Muscle layer of colon (tissue), 2 donors: ENCODE results near the gene BIRC5.

ENCODE experiments used
- H3K27ac ChIP-seq: one replicate; pipeline ENCODE4 v1.7.0; 2013; ENCODE audit warnings: low read depth, mild to moderate bottlenecking, low read length, moderate library complexity
- H3K27me3 ChIP-seq, 2 donors: one replicate each; pipeline ENCODE4 v1.7.0; 2013; ENCODE audit warnings: low read length in 2 of 2, mild to moderate bottlenecking in 2 of 2; ENCODE audit not compliant: insufficient read depth in 2 of 2, control insufficient read depth in 1 of 2
- H3K36me3 ChIP-seq: one replicate; pipeline ENCODE4 v1.7.0; 2013; ENCODE audit warnings: mild to moderate bottlenecking, low read length; ENCODE audit not compliant: insufficient read depth
- H3K4me1 ChIP-seq: one replicate; pipeline ENCODE4 v1.7.0; 2013; ENCODE audit warnings: mild to moderate bottlenecking, low read length; ENCODE audit not compliant: insufficient read depth
- H3K4me3 ChIP-seq, 2 donors: one replicate each; pipeline ENCODE4 v1.7.0; 2013; ENCODE audit warnings: low read length in 2 of 2, low read depth in 1 of 2, mild to moderate bottlenecking in 1 of 2, moderate library complexity in 1 of 2
- H3K9ac ChIP-seq: one replicate; pipeline ENCODE4 v1.7.0; 2013; ENCODE audit warnings: low read length
- H3K9me3 ChIP-seq: one replicate; pipeline ENCODE4 v1.7.0; 2013; ENCODE audit warnings: mild to moderate bottlenecking, low read length
- donor health status: abdominal sarcoma.
- donor health status: Adenocarcinoma of cecum.

Gene BIRC5

DNA sequence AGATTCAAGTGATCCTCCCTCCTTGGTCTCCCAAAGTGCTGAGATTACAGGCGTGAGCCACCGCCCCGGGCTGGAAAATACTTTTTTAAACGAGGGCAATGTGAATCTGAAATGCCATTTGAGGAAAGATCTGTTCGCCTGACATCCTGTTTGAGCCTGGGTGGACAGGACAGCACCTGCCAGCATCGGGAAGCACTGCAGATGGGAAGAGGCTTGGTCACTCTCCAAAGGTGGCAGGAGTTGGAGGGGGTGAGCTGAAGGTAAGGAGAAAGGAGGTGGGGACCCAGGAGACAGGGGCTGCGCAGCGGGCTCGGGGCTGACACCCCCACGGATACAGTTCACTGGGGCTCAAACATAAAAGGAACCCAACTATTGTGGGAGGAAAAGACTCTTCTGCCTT, 3.9 kb upstream of the BIRC5 start:
- no peaks in the 10 kb centered on the region for H3K36me3 ChIP-seq
- H3K4me1 ChIP-seq, result no peaks in the 10 kb centered on the region

DNA sequence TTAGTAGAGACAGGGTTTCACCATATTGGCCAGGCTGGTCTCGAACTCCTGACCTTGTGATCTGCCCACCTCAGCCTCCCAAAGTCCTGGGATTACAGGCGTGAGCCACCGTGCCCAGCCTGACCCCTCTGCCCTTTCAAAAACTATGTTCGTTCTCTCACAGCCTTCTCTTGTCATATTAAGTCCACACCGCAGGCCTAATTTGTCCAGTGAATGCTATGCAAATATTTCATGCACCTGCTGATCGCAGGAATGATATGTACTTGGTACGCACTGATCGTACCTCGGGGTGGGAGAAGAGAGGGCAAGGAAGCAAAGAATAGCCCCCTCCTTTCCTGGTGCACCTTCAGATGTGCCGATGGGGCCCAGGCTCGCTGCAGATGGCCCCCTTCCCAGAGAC, 3.0 kb upstream of the BIRC5 start:
- Histone ChIP-seq H3K4me3 (no peak overlapping the region), H3K4me1 (no peaks in the 10 kb centered on the region), H3K27me3 (no peaks in the 10 kb centered on the region), H3K9ac (no peak overlapping the region), H3K27ac (no peak overlapping the region), H3K36me3 (no peaks in the 10 kb centered on the region), H3K9me3 (no peaks in the 10 kb centered on the region)

More for the DNA sequence above, 3.9 kb upstream of the BIRC5 start:
- Histone ChIP-seq H3K9ac (no peak overlapping the region), H3K27ac (no peak overlapping the region), H3K4me3 (no peak overlapping the region), H3K9me3 (no peaks in the 10 kb centered on the region), H3K27me3 (no peaks in the 10 kb centered on the region)

DNA sequence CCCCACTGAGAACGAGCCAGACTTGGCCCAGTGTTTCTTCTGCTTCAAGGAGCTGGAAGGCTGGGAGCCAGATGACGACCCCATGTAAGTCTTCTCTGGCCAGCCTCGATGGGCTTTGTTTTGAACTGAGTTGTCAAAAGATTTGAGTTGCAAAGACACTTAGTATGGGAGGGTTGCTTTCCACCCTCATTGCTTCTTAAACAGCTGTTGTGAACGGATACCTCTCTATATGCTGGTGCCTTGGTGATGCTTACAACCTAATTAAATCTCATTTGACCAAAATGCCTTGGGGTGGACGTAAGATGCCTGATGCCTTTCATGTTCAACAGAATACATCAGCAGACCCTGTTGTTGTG, 631 bp downstream of the BIRC5 start:
- H3K4me3 ChIP-seq, result no peak overlapping the region
- no peak overlapping the region for H3K27ac ChIP-seq
- H3K9me3 ChIP-seq, result no peaks in the 10 kb centered on the region
- no peaks in the 10 kb centered on the region for H3K36me3 ChIP-seq
- no peak overlapping the region for H3K9ac ChIP-seq
- no peaks in the 10 kb centered on the region for H3K4me1 ChIP-seq
- H3K27me3 ChIP-seq, result no peaks in the 10 kb centered on the region

DNA sequence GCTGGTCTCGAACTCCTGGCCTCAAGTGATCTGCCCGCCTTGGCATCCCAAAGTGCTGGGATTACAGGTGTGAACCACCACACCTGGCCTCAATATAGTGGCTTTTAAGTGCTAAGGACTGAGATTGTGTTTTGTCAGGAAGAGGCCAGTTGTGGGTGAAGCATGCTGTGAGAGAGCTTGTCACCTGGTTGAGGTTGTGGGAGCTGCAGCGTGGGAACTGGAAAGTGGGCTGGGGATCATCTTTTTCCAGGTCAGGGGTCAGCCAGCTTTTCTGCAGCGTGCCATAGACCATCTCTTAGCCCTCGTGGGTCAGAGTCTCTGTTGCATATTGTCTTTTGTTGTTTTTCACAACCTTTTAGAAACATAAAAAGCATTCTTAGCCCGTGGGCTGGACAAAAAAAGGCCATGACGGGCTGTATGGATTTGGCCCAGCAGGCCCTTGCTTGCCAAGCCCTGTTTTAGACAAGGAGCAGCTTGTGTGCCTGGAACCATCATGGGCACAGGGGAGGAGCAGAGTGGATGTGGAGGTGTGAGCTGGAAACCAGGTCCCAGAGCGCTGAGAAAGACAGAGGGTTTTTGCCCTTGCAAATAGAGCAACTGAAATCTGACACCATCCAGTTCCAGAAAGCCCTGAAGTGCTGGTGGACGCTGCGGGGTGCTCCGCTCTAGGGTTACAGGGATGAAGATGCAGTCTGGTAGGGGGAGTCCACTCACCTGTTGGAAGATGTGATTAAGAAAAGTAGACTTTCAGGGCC, 5.5 kb downstream of the BIRC5 start:
- Histone ChIP-seq H3K27me3 (no peaks in the 10 kb centered on the region), H3K4me3 (no peak overlapping the region), H3K9me3 (no peaks in the 10 kb centered on the region), H3K4me1 (no peaks in the 10 kb centered on the region), H3K9ac (no peak overlapping the region), H3K27ac (no peak overlapping the region), H3K36me3 (no peaks in the 10 kb centered on the region)

DNA sequence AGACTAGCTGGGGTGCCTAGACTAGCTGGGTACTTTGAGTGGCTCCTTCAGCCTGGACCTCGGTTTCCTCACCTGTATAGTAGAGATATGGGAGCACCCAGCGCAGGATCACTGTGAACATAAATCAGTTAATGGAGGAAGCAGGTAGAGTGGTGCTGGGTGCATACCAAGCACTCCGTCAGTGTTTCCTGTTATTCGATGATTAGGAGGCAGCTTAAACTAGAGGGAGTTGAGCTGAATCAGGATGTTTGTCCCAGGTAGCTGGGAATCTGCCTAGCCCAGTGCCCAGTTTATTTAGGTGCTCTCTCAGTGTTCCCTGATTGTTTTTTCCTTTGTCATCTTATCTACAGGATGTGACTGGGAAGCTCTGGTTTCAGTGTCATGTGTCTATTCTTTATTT, 9.0 kb downstream of the BIRC5 start:
- H3K36me3 ChIP-seq, result no peaks in the 10 kb centered on the region
- no peak overlapping the region for H3K9ac ChIP-seq
- H3K27ac ChIP-seq, result no peak overlapping the region
- no peaks in the 10 kb centered on the region for H3K27me3 ChIP-seq
- H3K4me1 ChIP-seq, result no peaks in the 10 kb centered on the region
- H3K4me3 ChIP-seq, result no peak overlapping the region
- no peaks in the 10 kb centered on the region for H3K9me3 ChIP-seq

DNA sequence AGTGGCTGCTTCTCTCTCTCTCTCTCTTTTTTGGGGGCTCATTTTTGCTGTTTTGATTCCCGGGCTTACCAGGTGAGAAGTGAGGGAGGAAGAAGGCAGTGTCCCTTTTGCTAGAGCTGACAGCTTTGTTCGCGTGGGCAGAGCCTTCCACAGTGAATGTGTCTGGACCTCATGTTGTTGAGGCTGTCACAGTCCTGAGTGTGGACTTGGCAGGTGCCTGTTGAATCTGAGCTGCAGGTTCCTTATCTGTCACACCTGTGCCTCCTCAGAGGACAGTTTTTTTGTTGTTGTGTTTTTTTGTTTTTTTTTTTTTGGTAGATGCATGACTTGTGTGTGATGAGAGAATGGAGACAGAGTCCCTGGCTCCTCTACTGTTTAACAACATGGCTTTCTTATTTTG, 9.7 kb downstream of the BIRC5 start:
- Histone ChIP-seq H3K9ac (no peak overlapping the region), H3K27ac (no peak overlapping the region)

DNA sequence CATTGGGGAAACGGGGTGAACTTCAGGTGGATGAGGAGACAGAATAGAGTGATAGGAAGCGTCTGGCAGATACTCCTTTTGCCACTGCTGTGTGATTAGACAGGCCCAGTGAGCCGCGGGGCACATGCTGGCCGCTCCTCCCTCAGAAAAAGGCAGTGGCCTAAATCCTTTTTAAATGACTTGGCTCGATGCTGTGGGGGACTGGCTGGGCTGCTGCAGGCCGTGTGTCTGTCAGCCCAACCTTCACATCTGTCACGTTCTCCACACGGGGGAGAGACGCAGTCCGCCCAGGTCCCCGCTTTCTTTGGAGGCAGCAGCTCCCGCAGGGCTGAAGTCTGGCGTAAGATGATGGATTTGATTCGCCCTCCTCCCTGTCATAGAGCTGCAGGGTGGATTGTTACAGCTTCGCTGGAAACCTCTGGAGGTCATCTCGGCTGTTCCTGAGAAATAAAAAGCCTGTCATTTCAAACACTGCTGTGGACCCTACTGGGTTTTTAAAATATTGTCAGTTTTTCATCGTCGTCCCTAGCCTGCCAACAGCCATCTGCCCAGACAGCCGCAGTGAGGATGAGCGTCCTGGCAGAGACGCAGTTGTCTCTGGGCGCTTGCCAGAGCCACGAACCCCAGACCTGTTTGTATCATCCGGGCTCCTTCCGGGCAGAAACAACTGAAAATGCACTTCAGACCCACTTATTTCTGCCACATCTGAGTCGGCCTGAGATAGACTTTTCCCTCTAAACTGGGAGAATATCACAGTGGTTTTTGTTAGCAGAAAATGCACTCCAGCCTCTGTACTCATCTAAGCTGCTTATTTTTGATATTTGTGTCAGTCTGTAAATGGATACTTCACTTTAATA, 10.4 kb downstream of the BIRC5 start:
- H3K4me1 ChIP-seq, result no peaks in the 10 kb centered on the region
- no peaks in the 10 kb centered on the region for H3K36me3 ChIP-seq
- no peak overlapping the region for H3K4me3 ChIP-seq
- no peaks in the 10 kb centered on the region for H3K27me3 ChIP-seq
- no peak overlapping the region for H3K9ac ChIP-seq
- no peaks in the 10 kb centered on the region for H3K9me3 ChIP-seq
- no peak overlapping the region for H3K27ac ChIP-seq

More for the DNA sequence above, 9.7 kb downstream of the BIRC5 start:
- no peaks in the 10 kb centered on the region for H3K9me3 ChIP-seq
- H3K36me3 ChIP-seq, result no peaks in the 10 kb centered on the region
- H3K4me3 ChIP-seq, result no peak overlapping the region
- H3K27me3 ChIP-seq, result no peaks in the 10 kb centered on the region
- H3K4me1 ChIP-seq, result no peaks in the 10 kb centered on the region

DNA sequence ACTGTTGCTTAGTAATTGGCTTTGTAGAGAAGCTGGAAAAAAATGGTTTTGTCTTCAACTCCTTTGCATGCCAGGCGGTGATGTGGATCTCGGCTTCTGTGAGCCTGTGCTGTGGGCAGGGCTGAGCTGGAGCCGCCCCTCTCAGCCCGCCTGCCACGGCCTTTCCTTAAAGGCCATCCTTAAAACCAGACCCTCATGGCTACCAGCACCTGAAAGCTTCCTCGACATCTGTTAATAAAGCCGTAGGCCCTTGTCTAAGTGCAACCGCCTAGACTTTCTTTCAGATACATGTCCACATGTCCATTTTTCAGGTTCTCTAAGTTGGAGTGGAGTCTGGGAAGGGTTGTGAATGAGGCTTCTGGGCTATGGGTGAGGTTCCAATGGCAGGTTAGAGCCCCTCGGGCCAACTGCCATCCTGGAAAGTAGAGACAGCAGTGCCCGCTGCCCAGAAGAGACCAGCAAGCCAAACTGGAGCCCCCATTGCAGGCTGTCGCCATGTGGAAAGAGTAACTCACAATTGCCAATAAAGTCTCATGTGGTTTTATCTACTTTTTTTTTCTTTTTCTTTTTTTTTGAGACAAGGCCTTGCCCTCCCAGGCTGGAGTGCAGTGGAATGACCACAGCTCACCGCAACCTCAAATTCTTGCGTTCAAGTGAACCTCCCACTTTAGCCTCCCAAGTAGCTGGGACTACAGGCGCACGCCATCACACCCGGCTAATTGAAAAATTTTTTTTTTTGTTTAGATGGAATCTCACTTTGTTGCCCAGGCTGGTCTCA, 11.2 kb downstream of the BIRC5 start:
- Histone ChIP-seq H3K4me3 (no peak overlapping the region), H3K36me3 (no peaks in the 10 kb centered on the region), H3K27ac (no peak overlapping the region), H3K9me3 (no peaks in the 10 kb centered on the region), H3K27me3 (no peaks in the 10 kb centered on the region), H3K9ac (no peak overlapping the region), H3K4me1 (no peaks in the 10 kb centered on the region)

DNA sequence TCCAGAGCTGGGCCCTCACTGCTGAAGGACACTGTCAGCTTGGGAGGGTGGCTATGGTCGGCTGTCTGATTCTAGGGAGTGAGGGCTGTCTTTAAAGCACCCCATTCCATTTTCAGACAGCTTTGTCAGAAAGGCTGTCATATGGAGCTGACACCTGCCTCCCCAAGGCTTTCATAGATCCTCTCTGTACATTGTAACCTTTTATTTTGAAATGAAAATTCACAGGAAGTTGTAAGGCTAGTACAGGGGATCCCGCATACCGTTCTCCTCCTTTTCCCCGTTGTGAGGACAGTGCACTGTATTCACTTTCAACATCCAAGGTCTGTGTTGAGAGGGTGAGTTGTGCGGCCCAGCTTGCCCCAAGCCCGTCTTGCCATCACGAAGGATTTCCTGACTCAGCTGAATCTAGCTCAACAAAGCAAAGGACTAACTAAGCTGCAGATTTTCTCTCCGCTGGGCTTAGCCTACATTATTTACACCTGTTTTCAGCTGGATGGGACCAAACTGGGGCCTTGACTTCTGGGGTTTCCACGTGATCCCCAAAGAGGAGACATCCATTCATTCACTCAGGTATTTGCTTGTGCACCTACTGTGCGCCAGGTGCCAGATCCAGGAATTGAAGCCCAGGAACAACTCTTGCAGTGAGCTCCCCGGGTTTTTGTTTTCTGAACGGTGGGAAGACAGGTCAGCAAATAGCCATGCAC, 12.2 kb downstream of the BIRC5 start:
- Histone ChIP-seq H3K4me1 (no peaks in the 10 kb centered on the region), H3K9ac (no peak overlapping the region), H3K4me3 (no peak overlapping the region), H3K27me3 (peaks cover 0 to 3% of the 10 kb centered on the region in 2 donors), H3K36me3 (no peaks in the 10 kb centered on the region), H3K9me3 (no peaks in the 10 kb centered on the region), H3K27ac (no peak overlapping the region)

DNA sequence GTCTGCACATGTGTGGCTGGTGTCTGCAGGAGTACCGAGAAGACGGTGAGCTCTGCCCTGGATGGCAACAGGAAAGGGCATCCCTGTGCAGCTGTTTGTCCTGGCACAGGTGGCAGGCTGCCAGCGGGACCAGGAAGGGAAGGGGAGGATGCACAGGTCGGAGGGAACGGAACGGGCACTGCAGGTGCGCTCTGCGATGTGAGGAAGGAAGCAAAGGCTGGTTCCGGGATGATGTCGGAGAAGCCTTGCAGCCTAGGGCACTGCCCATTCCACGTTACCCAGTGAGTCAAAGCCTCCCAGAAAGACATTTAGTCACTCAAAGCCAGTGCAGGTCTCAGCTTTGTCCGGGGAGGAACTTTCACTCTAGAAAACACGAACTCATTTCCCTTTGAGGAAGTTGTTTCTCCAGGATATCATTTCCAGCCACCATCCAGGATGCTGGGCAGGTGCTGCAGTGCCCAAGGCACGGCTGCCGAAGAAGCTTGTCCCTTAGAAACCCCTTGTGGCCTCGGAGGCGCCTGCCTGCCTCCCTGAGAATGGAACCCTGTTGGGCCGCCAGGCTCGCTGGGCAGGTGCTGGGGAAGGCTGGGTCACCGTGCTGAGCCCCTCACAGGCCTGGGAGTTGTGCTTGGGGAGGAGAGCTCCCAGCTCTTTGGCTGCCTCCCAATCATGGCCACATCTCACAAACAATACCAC, 12.9 kb downstream of the BIRC5 start:
- Histone ChIP-seq H3K9me3 (no peaks in the 10 kb centered on the region), H3K4me3 (no peak overlapping the region), H3K36me3 (no peaks in the 10 kb centered on the region), H3K27me3 (peaks cover 0 to 8% of the 10 kb centered on the region in 2 donors), H3K9ac (no peak overlapping the region), H3K4me1 (no peaks in the 10 kb centered on the region), H3K27ac (no peak overlapping the region)
